HepG2 (cell line): ENCODE results near the gene TCFL5. TPM values are rescaled to one million over a fixed set of nuclear protein-coding genes. Genes with fewer than 3 reads are reported as not detected.

Source experiments
- ATAC-seq: fragments of 200-7000 bp; cut with Tn5 transposase; 3 replicates; pipeline ENCODE4 v1.9.1; 2020; ENCODE audit warnings: mild to moderate bottlenecking, moderate library complexity
- Bru-seq: library from RNA; stranded (reverse); fragments of 400-500 nt; gene quantifications from one replicate; lab custom pipeline; 2021; lab: Mats Ljungman, UMichigan
- BruChase-seq, 2 experiments: library from RNA; stranded (reverse); fragments of 400-500 nt; gene quantifications; one replicate each; lab custom pipeline; 2021; lab: Mats Ljungman, UMichigan
- BruUV-seq: library from RNA; stranded (reverse); fragments of 400-500 nt; replicated peaks from 2 replicates; lab custom pipeline; 2021; lab: Mats Ljungman, UMichigan
- CTCF ChIA-PET: fragments of 300-600 bp; formaldehyde crosslinking; extraction: SDS; loops from one replicate; lab custom pipeline; 2021; ENCODE audit warnings: low total read pairs, inconsistent platforms, low intra/inter-chr PET ratio; lab: Yijun Ruan, JAX
- POLR2A ChIA-PET: fragments of 350-600 bp; sonication (Branson Sonifier 250); formaldehyde crosslinking; loops from one replicate; lab custom pipeline; 2020; ENCODE audit warnings: antibody characterized with exemption, inconsistent platforms; lab: Yijun Ruan, JAX
- DNase-seq: peaks from one replicate; pipeline ENCODE4 v3.0.0-alpha.2; 2015; ENCODE audit warnings: low spot score
- FAIRE-seq: peaks from 3 replicates; lab custom pipeline; 2011; peaks lifted over from hg19 to GRCh38; lab: Jason Lieb, UNC
- H2AFZ ChIP-seq: one replicate; pipeline ENCODE4 v1.6.1; 2011; ENCODE audit warnings: low read length, inconsistent platforms
- H3K27ac ChIP-seq: fragments of 300-600 bp; 3 replicates; pipeline ENCODE4 v1.8.0; 2011; ENCODE audit warnings: mixed run types, mild to moderate bottlenecking, mixed read lengths, low read length, inconsistent platforms; ENCODE audit not compliant: insufficient read depth; ENCODE audit errors: extremely low read length
- H3K27me3 ChIP-seq, 2 experiments: fragments of 200-600 bp in 1 of 2; 2 replicates in 1 of 2; 3 replicates in 1 of 2; pipeline versions ENCODE4 v1.6.0 to v1.8.0; 2011; ENCODE audit warnings: low read length in 2 of 2, mild to moderate bottlenecking in 2 of 2, moderate library complexity in 2 of 2, inconsistent platforms in 1 of 2; ENCODE audit not compliant: insufficient read depth in 2 of 2, control insufficient read depth in 1 of 2
- H3K36me3 ChIP-seq, 2 experiments: fragments of 200-600 bp in 1 of 2; replicated peaks in 1 of 2; 2 replicates in 1 of 2; 3 replicates in 1 of 2; pipeline versions ENCODE4 v1.5.1 to v1.8.0; 2011; ENCODE audit warnings: low read length in 2 of 2, inconsistent platforms in 1 of 2; ENCODE audit not compliant: insufficient read depth in 2 of 2, control insufficient read depth in 1 of 2
- H3K4me1 ChIP-seq: 2 replicates; pipeline ENCODE4 v1.5.1; 2012; ENCODE audit warnings: low read length, inconsistent platforms; ENCODE audit not compliant: insufficient read depth
- H3K4me2 ChIP-seq: 2 replicates; pipeline ENCODE4 v1.6.0; 2011; ENCODE audit warnings: low read depth, low read length, inconsistent platforms
- H3K4me3 ChIP-seq, 3 experiments: fragments of 200-600 bp in 1 of 3; sonication (generic), shearing (Covaris generic) in 1 of 3; replicated peaks in 1 of 3; 2 replicates each; pipeline ENCODE4 v1.5.1; 2011 to 2016; ENCODE audit warnings: low read length in 3 of 3, inconsistent platforms in 2 of 3, low read depth in 2 of 3, mild to moderate bottlenecking in 2 of 3, control low read depth in 1 of 3, mixed read lengths in 1 of 3; ENCODE audit not compliant: insufficient read depth in 1 of 3
- H3K79me2 ChIP-seq: one replicate; pipeline ENCODE4 v1.6.1; 2011; ENCODE audit warnings: low read length, inconsistent platforms; ENCODE audit not compliant: insufficient read depth
- H3K9ac ChIP-seq: 2 replicates; pipeline ENCODE4 v1.6.0; 2011; ENCODE audit warnings: mild to moderate bottlenecking, low read depth, low read length, inconsistent platforms; ENCODE audit not compliant: insufficient read depth
- H3K9me3 ChIP-seq: 2 replicates; pipeline ENCODE4 v1.5.1; 2012; ENCODE audit warnings: mild to moderate bottlenecking, low read length
- H4K20me1 ChIP-seq: 2 replicates; pipeline ENCODE4 v1.6.0; 2011; ENCODE audit warnings: inconsistent platforms, mild to moderate bottlenecking, low read length, moderate library complexity; ENCODE audit not compliant: insufficient read depth
- GATA4 ChIP-seq: sonication (generic); IDR thresholded peaks from 2 replicates; pipeline ENCODE4 v1.6.1; 2016; ENCODE audit warnings: antibody characterized with exemption, low read depth, borderline replicate concordance
- SP1 ChIP-seq, 2 experiments: fragments of 450-650 bp in 1 of 2; sonication (generic) in 1 of 2; formaldehyde crosslinking in 1 of 2; IDR thresholded peaks; 2 replicates each; pipeline versions ENCODE4 v1.4.0 to v1.6.1; 2016 to 2020; ENCODE audit warnings: missing genetic modification reagents in 1 of 2
- ZBTB34 ChIP-seq: sonication (generic); formaldehyde crosslinking; IDR thresholded peaks from 2 replicates; pipeline ENCODE4 v1.8.0; 2022; ENCODE audit warnings: mild to moderate bottlenecking, missing genetic modification reagents
- ZNF234 ChIP-seq: sonication (generic); formaldehyde crosslinking; conservative IDR thresholded peaks from 2 replicates; pipeline ENCODE4 v1.5.1; 2020; ENCODE audit warnings: mild to moderate bottlenecking, missing genetic modification reagents
- ZNF34 ChIP-seq: sonication (generic); formaldehyde crosslinking; IDR thresholded peaks from 2 replicates; pipeline ENCODE4 v1.4.0; 2020; ENCODE audit warnings: mild to moderate bottlenecking, missing genetic modification reagents, borderline replicate concordance
- ZNF441 ChIP-seq: sonication (generic); formaldehyde crosslinking; IDR thresholded peaks from 2 replicates; pipeline ENCODE4 v1.7.0; 2021; ENCODE audit warnings: missing genetic modification reagents, borderline replicate concordance
- ZNF549 ChIP-seq: sonication (generic); formaldehyde crosslinking; IDR thresholded peaks from 2 replicates; pipeline ENCODE4 v1.5.0; 2020; ENCODE audit warnings: missing genetic modification reagents
- ZNF550 ChIP-seq: sonication (generic); formaldehyde crosslinking; IDR thresholded peaks from 2 replicates; pipeline ENCODE4 v1.4.0; 2020; ENCODE audit warnings: mild to moderate bottlenecking, missing genetic modification reagents, borderline replicate concordance
- ZNF629 ChIP-seq: sonication (generic); formaldehyde crosslinking; conservative IDR thresholded peaks from 2 replicates; pipeline ENCODE4 v1.5.0; 2020; ENCODE audit warnings: missing genetic modification reagents
- ZNF713 ChIP-seq: sonication (generic); formaldehyde crosslinking; IDR thresholded peaks from 2 replicates; pipeline ENCODE4 v1.4.0; 2020; ENCODE audit warnings: mild to moderate bottlenecking, missing genetic modification reagents
- ZNF772 ChIP-seq: sonication (generic); formaldehyde crosslinking; IDR thresholded peaks from 2 replicates; pipeline ENCODE4 v1.5.0; 2020; ENCODE audit warnings: mild to moderate bottlenecking, missing genetic modification reagents
- WGBS: methylation state at CpG from one replicate; pipeline ENCODE4 v1.1.6; 2017; ENCODE audit warnings: low lambda C conversion rate; 5-methylcytosine and 5-hydroxymethylcytosine counted together
- in situ Hi-C: cut with HindIII; loops from 2 replicates; pipeline ENCODE4 v1.10.0; 2017; ENCODE audit warnings: low pct_unique_long_range_greater_than_20kb; ENCODE audit not compliant: extremely low pct_ligation_motif_present
- intact Hi-C: fragments of 100-400 bp; cut with micrococcal nuclease; formaldehyde crosslinking; loops from one replicate; pipeline ENCODE4 v1.10.0; 2022; ENCODE audit not compliant: unreplicated experiment
- long read RNA-seq, 2 experiments: library from RNA in 1 of 2; library from polyadenylated mRNA in 1 of 2; stranded (forward) in 1 of 2; unstranded in 1 of 2; transcript quantifications; one replicate each; pipeline ENCODE4 v2.0.0, GENCODE V29; 2019 to 2022
- polyA minus RNA-seq, 3 experiments: library from RNA; depleted of rRNA, polyadenylated mRNA; stranded (reverse); fragments of >200 nt; gene quantifications; 2 replicates each; pipeline ENCODE4 v1.2.3, GENCODE V29; 2011; ENCODE audit warnings: low replicate concordance in 1 of 3
- polyA plus RNA-seq, 8 experiments: library from polyadenylated mRNA; depleted of rRNA in 3 of 8; stranded (reverse) in 7 of 8; unstranded in 1 of 8; fragments of >200 nt; fragmentation: Illumina TruSeq in 4 of 8; extraction: Trizol in 4 of 8; gene quantifications; 2 replicates each; pipeline versions ENCODE4 v1.2.1 to v1.2.3, GENCODE V29; 2011 to 2016; ENCODE audit warnings: low read depth in 4 of 8, missing spikeins in 1 of 8, mixed read lengths in 1 of 8; ENCODE audit not compliant: insufficient read depth in 1 of 8
- total RNA-seq, 5 experiments: library from RNA; depleted of rRNA; stranded (reverse); fragments of >200 nt; fragmentation: Illumina TruSeq; extraction: Trizol; gene quantifications; 2 replicates each; pipeline ENCODE4 v1.2.3, GENCODE V29; 2016; ENCODE audit warnings: low read depth in 1 of 5

Gene TCFL5
- total RNA-seq (2016; rRNA removed; fragmentation: Illumina TruSeq; extraction: Trizol) (20.0 and 21.1 TPM in 2 replicates), polyA plus RNA-seq (2011; rRNA removed) (14.2 and 14.8 TPM in 2 replicates), polyA minus RNA-seq (2011; rRNA and poly(A)+ RNA removed; ENCODE audit: low replicate concordance) (4.7 and 6.4 TPM in 2 replicates), Bru-seq, nascent RNA (percentile 75 among the genes with signal in this experiment), BruChase-seq, experiment 1, labeled RNA remaining after a 6-hour chase (percentile 81 among the genes with signal in this experiment), BruChase-seq, experiment 2, labeled RNA remaining after a 2-hour chase (percentile 79 among the genes with signal in this experiment)
- 13.3 and 17.7 TPM in 2 replicates for total RNA-seq (2016; cell fraction: cytosol; rRNA removed; fragmentation: Illumina TruSeq; extraction: Trizol; ENCODE audit: low read depth)
- total RNA-seq (2016; cell fraction: insoluble cytoplasmic fraction; rRNA removed; fragmentation: Illumina TruSeq; extraction: Trizol): 20.4 and 21.0 TPM in 2 replicates
- 28.7 and 36.7 TPM in 2 replicates for total RNA-seq (2016; cell fraction: membrane; rRNA removed; fragmentation: Illumina TruSeq; extraction: Trizol)
- 11.4 and 12.6 TPM in 2 replicates for total RNA-seq (2016; cell fraction: nucleus; rRNA removed; fragmentation: Illumina TruSeq; extraction: Trizol)
- 9.0 and 11.8 TPM in 2 replicates for polyA plus RNA-seq (2011; cell fraction: cytosol; rRNA removed)
- 6.4 and 8.0 TPM in 2 replicates for polyA plus RNA-seq (2011; cell fraction: nucleus; rRNA removed)
- 12.4 and 13.3 TPM in 2 replicates for polyA plus RNA-seq (2012)
- polyA plus RNA-seq (2016; cell fraction: cytosol; fragmentation: Illumina TruSeq; extraction: Trizol; ENCODE audit: low read depth): 13.1 and 14.7 TPM in 2 replicates
- polyA plus RNA-seq (2016; cell fraction: insoluble cytoplasmic fraction; fragmentation: Illumina TruSeq; extraction: Trizol; ENCODE audit: low read depth): 19.5 and 20.9 TPM in 2 replicates
- polyA plus RNA-seq (2016; cell fraction: membrane; fragmentation: Illumina TruSeq; extraction: Trizol; ENCODE audit: low read depth): 25.6 and 29.7 TPM in 2 replicates
- polyA plus RNA-seq (2016; cell fraction: nucleus; fragmentation: Illumina TruSeq; extraction: Trizol; ENCODE audit: insufficient read depth, low read depth): 21.4 and 23.1 TPM in 2 replicates
- 9.9 and 10.2 TPM in 2 replicates for polyA minus RNA-seq (2011; cell fraction: cytosol; rRNA and poly(A)+ RNA removed)
- polyA minus RNA-seq (2011; cell fraction: nucleus; rRNA and poly(A)+ RNA removed): 5.2 and 6.1 TPM in 2 replicates
- long read RNA-seq, experiment 1, partial matches to known transcripts: 1 of 6 reads
- long read RNA-seq, experiment 1, other reads (novel, unspliced or antisense): 5 of 6 reads
- long read RNA-seq, experiment 2, partial matches to known transcripts: 6 of 61 reads
- long read RNA-seq, experiment 2, other reads (novel, unspliced or antisense): 51 of 61 reads

DNA sequence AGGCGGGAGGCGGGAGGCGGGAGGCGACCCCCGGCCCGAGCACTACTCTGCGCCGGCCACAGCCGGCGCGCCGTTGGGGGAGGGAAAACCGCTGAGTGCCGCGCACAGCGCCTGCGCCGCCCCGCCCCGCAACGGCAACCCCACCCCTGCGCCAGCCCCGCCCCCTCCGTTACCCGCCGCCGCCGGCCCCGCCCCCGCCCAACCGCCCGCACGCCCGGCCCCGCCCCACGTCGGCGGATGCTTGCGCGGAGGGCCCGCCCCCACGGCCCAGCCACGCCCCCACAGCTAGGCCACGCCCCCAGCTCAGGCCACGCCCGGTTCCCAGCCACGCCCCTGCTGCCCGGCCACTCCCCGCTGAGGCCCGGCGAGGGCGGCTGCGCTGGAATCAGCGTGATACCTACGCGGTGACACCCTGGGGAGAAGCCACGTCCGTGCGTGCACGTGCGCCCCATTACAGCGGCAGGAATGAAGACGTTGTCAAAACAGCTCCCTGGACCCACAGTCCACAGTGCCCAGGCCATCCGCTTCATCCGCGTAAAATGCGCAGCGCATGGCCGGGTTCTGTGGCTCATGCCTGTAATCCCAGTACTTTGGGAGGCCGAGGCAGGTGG lies at the start of gene TCFL5:
Gene TCFL5, minus strand, starts transcription at position 97 of the 611 bp plus-strand sequence. CDS start 152 bp downstream, outside the sequence.
- peak; percentile 28 for FAIRE-seq
- TF ChIP-seq SP1 (IDR thresholded peaks at IDR 0.05) (peak; percentile 66; the same call in 1 of the 2 replicates), SP1 (CRISPR knock-in tag; IDR thresholded peaks at IDR 0.05) (peak; percentile 96), GATA4 (no peak), ZNF772 (CRISPR knock-in tag) (peak; percentile 89), ZNF441 (peak; percentile 87; the same call in 1 of the 2 replicates), ZNF234 (CRISPR knock-in tag) (no peak), ZBTB34 (CRISPR knock-in tag) (peak; percentile 87), ZNF549 (no peak), ZNF713 (CRISPR knock-in tag) (peak; percentile 98), ZNF34 (no peak), ZNF629 (CRISPR knock-in tag) (peak; percentile 72), ZNF550 (peak; percentile 97)

More for the DNA sequence above, at the start of gene TCFL5:
- BruUV-seq: no TSS peak
- in situ Hi-C loops: no loop called here
- Histone ChIP-seq H3K36me3 (peaks cover 7 to 10% of the 10 kb centered on the region in 2 experiments; a peak in 4 of 5 replicates), H3K27me3 (peaks cover 0 to 11% of the 10 kb centered on the region in 2 experiments; a peak in 2 of 5 replicates), H3K27ac (peak within 1 kb of the TSS; percentile 20), H3K9me3 (no peaks in the 10 kb centered on the region), H4K20me1 (no peaks in the 10 kb centered on the region; the same call in 1 of the 2 replicates), H3K4me3 (peak within 1 kb of the TSS; percentile 61 to 83 (median 77)), H3K79me2 (peaks cover 10% of the 10 kb centered on the region), H3K9ac (peak within 1 kb of the TSS; percentile 72), H3K4me2 (peak within 1 kb of the TSS; percentile 86), H3K4me1 (peaks cover 44% of the 10 kb centered on the region), H2AFZ (no peak within 1 kb of the TSS)
- ChIA-PET CTCF (no interaction called here), POLR2A (interaction anchor here (0.5 to 2.5 kb wide), 22 partner anchors 10 to 411 kb away, joined by 3 to 37 read pairs (median 7); partner anchors contain the start of genes ARFGAP1, GID8 and SLC17A9)
- ATAC-seq: peak; percentile 93
- intact Hi-C loops: loop anchor here (5.0 kb wide), 1 partner anchor 40 kb away; no protein-coding TSS in a partner anchor
- peak; percentile 88 for DNase-seq
- 7% methylated on average over 42 of the region's 70 CpGs for WGBS
